ENCODE data around the gene NRXN3. TPM values are rescaled to one million over a fixed set of nuclear protein-coding genes. Genes with fewer than 3 reads are reported as not detected.

The NRXN3 gene
- total RNA-seq, 2 experiments from 2014 or later = not detected

GRCh38 chr14:78933948-78934524 lies 763.9 kb downstream of the NRXN3 start:
- Histone ChIP-seq H3K9me3 (ENCODE audit: low read length) (no peaks in the 10 kb centered on the region), H3K4me1 (ENCODE audit: insufficient read depth, low read length, poor library complexity, severe bottlenecking) (no peaks in the 10 kb centered on the region), H3K4me3 (ENCODE audit: low read depth, low read length, poor library complexity, severe bottlenecking) (no peak overlapping the region), H2AFZ (ENCODE audit: low read length) (no peak overlapping the region), H3K36me3 (ENCODE audit: insufficient read depth, low read length) (no peaks in the 10 kb centered on the region), H4K20me1 (ENCODE audit: insufficient read depth, low read length) (no peaks in the 10 kb centered on the region), H3K4me2 (ENCODE audit: low read length) (no peak overlapping the region), H3K27ac (ENCODE audit: low read depth, low read length, poor library complexity, severe bottlenecking) (no peak overlapping the region), H3K79me2 (ENCODE audit: insufficient read depth, low read depth, low read length) (no peaks in the 10 kb centered on the region), H3K9me2 (ENCODE audit: insufficient read depth, low read length) (no peaks in the 10 kb centered on the region)
- ChIA-PET POLR2A (interaction anchor here (0.6 to 0.8 kb wide), 4 partner anchors 35 to 610 kb away, joined by 3 to 6 read pairs (median 4); no protein-coding TSS in a partner anchor), CTCF (ENCODE audit: unreplicated experiment) (interaction anchor here (1.2 kb wide), 1 partner anchor 26 kb away, joined by 4 read pairs; no protein-coding TSS in a partner anchor)
- peak; percentile 11 for DNase-seq (ENCODE audit: low spot score)
- intact Hi-C loops (cut with micrococcal nuclease; ENCODE audit: unreplicated experiment) = no loop called here
- no TSS peak for BruUV-seq (replicated peaks)
- TF ChIP-seq, protein P1, sequence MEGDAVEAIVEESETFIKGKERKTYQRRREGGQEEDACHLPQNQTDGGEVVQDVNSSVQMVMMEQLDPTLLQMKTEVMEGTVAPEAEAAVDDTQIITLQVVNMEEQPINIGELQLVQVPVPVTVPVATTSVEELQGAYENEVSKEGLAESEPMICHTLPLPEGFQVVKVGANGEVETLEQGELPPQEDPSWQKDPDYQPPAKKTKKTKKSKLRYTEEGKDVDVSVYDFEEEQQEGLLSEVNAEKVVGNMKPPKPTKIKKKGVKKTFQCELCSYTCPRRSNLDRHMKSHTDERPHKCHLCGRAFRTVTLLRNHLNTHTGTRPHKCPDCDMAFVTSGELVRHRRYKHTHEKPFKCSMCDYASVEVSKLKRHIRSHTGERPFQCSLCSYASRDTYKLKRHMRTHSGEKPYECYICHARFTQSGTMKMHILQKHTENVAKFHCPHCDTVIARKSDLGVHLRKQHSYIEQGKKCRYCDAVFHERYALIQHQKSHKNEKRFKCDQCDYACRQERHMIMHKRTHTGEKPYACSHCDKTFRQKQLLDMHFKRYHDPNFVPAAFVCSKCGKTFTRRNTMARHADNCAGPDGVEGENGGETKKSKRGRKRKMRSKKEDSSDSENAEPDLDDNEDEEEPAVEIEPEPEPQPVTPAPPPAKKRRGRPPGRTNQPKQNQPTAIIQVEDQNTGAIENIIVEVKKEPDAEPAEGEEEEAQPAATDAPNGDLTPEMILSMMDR (conservative IDR thresholded peaks at IDR 0.05; ENCODE audit: low read length) = peak; percentile 75
- no peak for TF ChIP-seq EZH2phosphoT487 (IDR thresholded peaks at IDR 0.05; ENCODE audit: borderline replicate concordance, low read depth, low read length)

- H3K4me3 ChIP-seq (ENCODE audit: low read depth, low read length, poor library complexity, severe bottlenecking) = no peak overlapping the region
- no peak for DNase-seq (ENCODE audit: low spot score)
- H2AFZ ChIP-seq (ENCODE audit: low read length) = no peak overlapping the region
- H3K9me3 ChIP-seq (ENCODE audit: low read length) = no peaks in the 10 kb centered on the region
- no peak overlapping the region for H3K27ac ChIP-seq (ENCODE audit: low read depth, low read length, poor library complexity, severe bottlenecking)
- no peaks in the 10 kb centered on the region for H4K20me1 ChIP-seq (ENCODE audit: insufficient read depth, low read length)
- no peaks in the 10 kb centered on the region for H3K79me2 ChIP-seq (ENCODE audit: insufficient read depth, low read depth, low read length)
- CTCF ChIA-PET (ENCODE audit: unreplicated experiment) = no interaction called here
- no peak for TF ChIP-seq EZH2phosphoT487 (IDR thresholded peaks at IDR 0.05; ENCODE audit: borderline replicate concordance, low read depth, low read length)
- TF ChIP-seq, protein P1 (conservative IDR thresholded peaks at IDR 0.05; ENCODE audit: low read length) = no peak
- H3K4me1 ChIP-seq (ENCODE audit: insufficient read depth, low read length, poor library complexity, severe bottlenecking) = no peaks in the 10 kb centered on the region
- POLR2A ChIA-PET = interaction anchor here (0.5 to 0.8 kb wide), 2 partner anchors 12 to 1775 kb away, joined by 4 read pairs; no protein-coding TSS in a partner anchor
- H3K9me2 ChIP-seq (ENCODE audit: insufficient read depth, low read length) = no peaks in the 10 kb centered on the region
- no peak overlapping the region for H3K4me2 ChIP-seq (ENCODE audit: low read length)
- intact Hi-C loops (cut with micrococcal nuclease; ENCODE audit: unreplicated experiment) = no loop called here
- H3K36me3 ChIP-seq (ENCODE audit: insufficient read depth, low read length) = no peaks in the 10 kb centered on the region
- BruUV-seq (replicated peaks) = no TSS peak
Observed at GRCh38 chr14:78946949-78947348, 776.8 kb downstream of the NRXN3 start.

GRCh38 chr14:78947681-78948080 lies 777.5 kb downstream of the NRXN3 start:
- TF ChIP-seq EZH2phosphoT487 (IDR thresholded peaks at IDR 0.05; ENCODE audit: borderline replicate concordance, low read depth, low read length) = no peak
- TF ChIP-seq, protein P1 (conservative IDR thresholded peaks at IDR 0.05; ENCODE audit: low read length) = no peak
- DNase-seq (ENCODE audit: low spot score) = no peak
- Histone ChIP-seq H3K9me2 (ENCODE audit: insufficient read depth, low read length) (no peaks in the 10 kb centered on the region), H2AFZ (ENCODE audit: low read length) (no peak overlapping the region), H3K27ac (ENCODE audit: low read depth, low read length, poor library complexity, severe bottlenecking) (no peak overlapping the region), H3K79me2 (ENCODE audit: insufficient read depth, low read depth, low read length) (no peaks in the 10 kb centered on the region), H3K36me3 (ENCODE audit: insufficient read depth, low read length) (no peaks in the 10 kb centered on the region), H3K9me3 (ENCODE audit: low read length) (no peaks in the 10 kb centered on the region), H3K4me1 (ENCODE audit: insufficient read depth, low read length, poor library complexity, severe bottlenecking) (no peaks in the 10 kb centered on the region), H3K4me3 (ENCODE audit: low read depth, low read length, poor library complexity, severe bottlenecking) (no peak overlapping the region), H3K4me2 (ENCODE audit: low read length) (no peak overlapping the region), H4K20me1 (ENCODE audit: insufficient read depth, low read length) (no peaks in the 10 kb centered on the region)
- CTCF ChIA-PET (ENCODE audit: unreplicated experiment) = interaction anchor here (0.6 kb wide), 1 partner anchor 11 kb away, joined by 3 read pairs; no protein-coding TSS in a partner anchor
- POLR2A ChIA-PET = interaction anchor here (0.7 kb wide), 2 partner anchors 14 to 166 kb away, joined by 4 to 12 read pairs; no protein-coding TSS in a partner anchor
- intact Hi-C loops (cut with micrococcal nuclease; ENCODE audit: unreplicated experiment) = no loop called here
- no TSS peak for BruUV-seq (replicated peaks)
